ENCODE results near the gene KHDC1L.
A peak's percentile ranks its signal among the peaks of the same experiment; 100 is the strongest.
"Not testable (repeated sequence)": the region's sequence is repeated elsewhere in the genome, so short reads cannot be mapped to it uniquely, and the experiment has no call there.

Gene KHDC1L

GRCh38 chr6:73225396-73225795, at the start of gene KHDC1L:
KHDC1L (minus strand) TSS chr6:73225496; CDS start chr6:73225408, 88 bp downstream.
- DNase-seq = no peak

DNA sequence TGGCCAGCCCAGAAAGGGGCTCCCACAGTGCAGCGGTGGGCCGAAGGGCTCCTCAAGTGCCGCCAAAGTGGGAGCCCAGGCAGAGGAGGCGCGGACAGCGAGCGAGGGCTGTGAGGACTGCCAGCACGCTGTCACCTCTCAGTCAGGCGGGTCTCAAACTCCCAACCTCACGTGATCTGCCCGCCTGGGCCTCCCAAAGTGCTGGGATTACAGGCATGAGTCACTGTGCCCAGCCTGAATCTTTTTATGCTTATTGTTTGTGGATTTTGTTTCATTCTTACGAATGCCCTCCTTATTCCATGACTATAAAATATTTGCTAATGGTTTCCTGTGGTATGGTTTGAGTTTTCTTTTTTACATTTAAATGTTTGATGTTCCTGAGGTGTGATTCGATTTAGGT, 44.0 kb upstream of the KHDC1L start:
- DNase-seq = not testable (repeated sequence)

DNA sequence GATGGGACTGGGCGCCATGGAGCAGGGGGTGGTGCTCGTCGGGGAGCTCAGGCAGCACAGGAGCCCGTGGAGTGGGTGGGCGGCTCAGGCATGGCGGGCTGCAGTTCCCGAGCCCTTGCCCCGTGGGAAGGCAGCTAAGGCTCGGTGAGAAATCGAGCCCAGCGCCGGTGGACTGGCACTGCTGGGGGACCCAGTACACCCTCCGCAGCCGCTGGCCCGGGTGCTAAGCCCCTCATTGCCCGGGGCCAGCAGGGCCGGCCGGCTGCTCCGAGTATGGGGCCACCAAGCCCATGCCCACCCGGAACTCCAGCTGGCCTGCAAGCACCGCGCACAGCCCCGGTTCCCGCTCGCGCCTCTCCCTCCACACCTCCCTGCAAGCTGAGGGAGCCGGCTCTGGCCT, 43.6 kb upstream of the KHDC1L start:
- not testable (repeated sequence) for DNase-seq

- DNase-seq = no peak
Measured at GRCh38 chr6:73264446-73264845, 39.1 kb upstream of the KHDC1L start.

DNA sequence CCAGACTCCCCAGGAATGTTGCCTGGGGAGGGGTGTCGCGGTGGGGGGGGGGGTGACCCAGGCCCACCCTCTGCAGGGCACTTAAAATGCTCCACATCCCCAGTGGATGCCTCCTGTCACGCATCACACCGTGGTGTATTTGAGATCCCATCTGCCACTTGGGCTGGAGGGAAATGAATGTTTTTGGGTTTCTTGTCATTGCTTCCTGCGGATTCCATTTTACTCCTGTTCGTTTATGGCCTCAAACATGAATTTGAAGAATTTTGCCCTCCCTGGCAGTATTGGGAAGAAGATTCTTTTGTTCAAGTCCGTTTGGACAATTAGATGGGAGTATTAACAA, 38.2 kb upstream of the KHDC1L start:
- no peak for DNase-seq

GRCh38 chr6:73262671-73263569, 37.6 kb upstream of the KHDC1L start, which contains the start of gene KHDC1:
KHDC1 (minus strand) TSS chr6:73263196; CDS start chr6:73242517, 20,679 bp downstream.
- DNase-seq = peak; percentile 61

DNA sequence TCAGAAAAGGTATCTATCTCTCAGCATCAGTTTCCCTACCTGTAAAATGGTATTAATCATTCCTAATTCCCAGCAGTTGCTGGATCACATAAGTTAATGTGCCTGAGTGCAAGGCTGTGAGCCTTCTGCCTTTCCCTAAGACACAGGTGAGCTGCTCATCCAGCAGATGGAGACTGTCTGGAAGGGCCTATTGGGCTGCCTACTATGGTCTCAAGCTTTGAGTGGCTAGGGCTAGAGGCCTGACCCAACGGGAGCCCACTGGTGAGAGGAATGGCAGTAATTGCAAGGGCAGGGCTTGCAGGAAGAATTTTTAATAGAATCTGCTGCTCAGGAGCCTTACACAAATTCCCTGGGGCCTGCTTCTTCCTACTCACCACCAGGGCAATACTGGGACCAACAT, 33.4 kb upstream of the KHDC1L start:
- DNase-seq = no peak

- DNase-seq = not testable (repeated sequence)
Measured at GRCh38 chr6:73254323-73254722, 29.0 kb upstream of the KHDC1L start.

DNA sequence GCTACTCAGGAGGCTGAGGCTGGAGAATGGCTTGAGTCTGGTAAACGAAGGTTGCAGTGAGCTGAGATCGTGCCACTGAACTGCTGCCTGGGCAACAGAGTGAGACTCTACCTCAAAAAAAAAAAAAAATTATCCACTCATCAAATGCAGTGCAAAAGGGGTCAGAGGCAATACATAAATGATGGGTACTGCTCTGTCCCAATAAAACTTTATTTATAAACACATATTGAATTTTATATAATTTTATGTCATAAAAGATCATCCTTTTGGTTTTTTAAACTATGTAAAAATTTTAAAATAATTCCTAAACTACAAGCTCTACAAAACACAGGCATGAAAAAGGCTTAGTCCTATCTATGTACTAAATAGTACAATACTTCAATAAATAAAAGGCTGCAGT, 27.4 kb upstream of the KHDC1L start:
- DNase-seq = no peak

DNA sequence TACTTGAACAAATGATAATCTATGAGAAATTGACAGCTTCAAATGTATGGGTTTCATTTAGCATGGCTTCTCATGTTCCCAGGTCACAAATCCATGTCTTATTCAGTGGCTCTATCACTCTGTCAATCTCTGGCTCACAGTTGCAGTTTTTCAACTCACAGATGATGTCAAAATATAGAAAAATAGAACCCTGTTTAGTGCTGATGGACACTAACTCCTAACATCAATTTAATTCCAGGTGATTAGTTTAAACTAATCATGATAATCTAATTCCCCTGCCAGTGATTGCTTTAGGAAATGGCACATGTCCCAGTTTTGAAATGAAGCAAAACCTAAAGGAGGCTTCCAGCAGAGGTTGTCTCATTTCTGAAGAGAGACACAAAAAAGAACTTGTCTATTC, 24.7 kb upstream of the KHDC1L start:
- DNase-seq = no peak

DNA sequence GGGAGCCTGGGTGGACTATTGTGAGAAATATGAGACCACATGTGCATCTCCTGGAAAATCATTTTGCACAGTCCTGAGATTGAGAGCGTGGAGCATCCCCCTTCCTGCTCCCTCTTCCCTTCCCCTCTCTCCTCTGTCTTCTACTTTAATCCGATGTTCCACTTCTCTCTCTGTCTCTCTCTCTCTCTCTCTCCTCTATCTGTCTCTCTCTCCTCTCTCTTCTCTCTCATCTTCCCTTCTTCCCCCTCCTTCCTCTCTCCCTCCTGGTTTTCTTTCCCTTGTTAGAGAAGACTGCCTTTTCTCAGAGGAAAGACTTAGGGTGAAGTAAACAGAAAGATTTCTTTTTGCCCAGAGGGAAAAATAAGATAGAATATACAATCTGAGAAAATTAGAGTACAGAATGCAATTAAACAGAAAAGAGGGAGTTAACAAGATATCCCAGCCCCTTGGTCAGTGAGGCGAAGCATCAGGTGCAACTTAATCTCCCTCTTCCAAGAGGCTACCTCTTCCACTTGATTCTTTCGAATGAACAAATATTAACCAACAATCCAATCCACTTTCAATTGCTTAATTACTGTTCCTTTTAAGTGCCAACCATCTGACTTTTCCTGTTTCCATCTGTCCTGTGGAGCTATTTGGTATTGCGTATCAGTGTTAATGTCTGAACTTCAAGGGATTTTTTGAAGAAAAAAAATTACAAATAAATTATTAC, 23.1 kb upstream of the KHDC1L start:
- no peak for DNase-seq

DNA sequence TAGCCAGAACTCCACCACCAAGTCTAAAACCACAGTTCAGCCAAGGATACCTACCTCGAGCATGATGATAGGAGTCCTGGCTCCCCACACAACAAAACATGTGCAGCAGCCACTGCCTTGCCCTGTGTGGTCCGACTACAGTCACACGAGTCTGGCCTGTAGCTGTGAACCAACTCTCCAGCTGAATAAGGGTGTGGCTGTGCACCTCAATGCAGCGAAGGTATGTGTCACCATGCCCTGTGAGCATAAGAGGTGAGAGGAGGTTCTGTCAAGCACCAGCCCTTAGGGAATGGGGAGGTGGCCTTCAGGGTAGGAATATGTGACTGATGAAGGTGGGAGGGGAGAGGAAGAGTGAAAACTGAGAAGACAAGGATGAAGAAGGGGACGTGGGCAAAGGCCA, 16.7 kb upstream of the KHDC1L start:
- no peak for DNase-seq

DNA sequence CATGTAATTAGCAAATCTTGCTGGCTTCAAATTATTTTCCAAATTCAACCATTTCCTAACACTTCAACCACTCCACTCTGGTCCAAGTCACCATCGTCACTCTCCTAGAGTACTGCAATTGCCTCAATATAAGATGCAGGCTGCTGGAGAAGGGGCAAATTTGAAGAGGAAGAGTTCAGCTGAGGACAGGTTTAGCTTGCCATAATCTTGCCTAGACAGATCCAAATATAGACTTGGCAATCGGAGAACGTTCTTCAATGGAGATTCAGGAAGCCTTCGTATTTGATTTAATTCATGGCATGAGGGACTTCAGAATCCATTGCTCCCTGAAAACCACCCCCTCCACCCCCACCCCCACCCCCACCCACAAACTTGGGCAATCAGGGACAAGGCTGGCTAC, 15.4 kb upstream of the KHDC1L start:
- DNase-seq = no peak

DNA sequence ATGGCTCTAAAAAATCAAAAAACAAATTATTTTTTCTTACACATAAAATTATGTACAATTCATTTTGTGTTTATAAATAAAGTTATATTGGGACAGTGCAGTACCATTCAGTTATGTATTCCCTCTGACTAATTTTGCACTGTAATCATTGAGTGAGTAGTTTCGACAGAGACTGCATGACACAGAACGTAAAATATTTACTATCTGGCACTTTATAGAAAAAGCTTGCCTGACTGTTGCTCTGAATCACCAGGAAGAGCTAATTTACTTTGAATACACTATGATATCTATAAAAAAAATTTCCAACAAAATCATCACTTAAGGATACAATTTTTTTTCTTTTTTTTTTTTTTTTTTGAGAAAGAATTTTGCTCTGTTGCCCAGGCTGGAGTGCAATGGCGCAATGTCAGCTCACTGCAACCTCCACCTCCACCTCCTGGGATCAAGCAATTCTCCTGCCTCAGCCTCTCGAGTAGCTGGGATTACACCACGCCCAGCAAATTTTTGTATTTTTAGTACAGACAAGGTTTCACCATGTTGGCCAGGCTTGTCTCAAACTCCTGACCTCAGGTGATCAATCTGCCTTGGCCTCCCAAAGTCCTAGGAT, 11.0 kb upstream of the KHDC1L start:
- no peak for DNase-seq

DNA sequence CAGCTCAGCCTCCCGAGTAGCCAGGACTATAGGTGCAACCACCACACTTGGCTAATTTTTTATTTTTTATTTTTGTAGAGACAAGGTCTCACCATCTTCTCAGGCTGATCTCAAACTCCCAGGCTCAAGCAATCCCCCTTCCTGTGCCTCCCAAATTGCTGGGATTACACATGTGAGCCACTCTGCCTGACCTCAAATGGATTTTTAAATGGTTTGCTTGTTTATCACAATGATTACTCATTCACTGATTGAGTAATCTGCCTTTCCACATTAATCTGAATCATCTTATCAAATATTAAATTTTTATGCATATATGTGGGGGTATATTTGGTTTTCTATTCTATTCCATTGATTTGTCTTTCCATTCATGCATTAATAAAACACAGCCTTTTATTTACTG, 9.4 kb upstream of the KHDC1L start:
- no peak for DNase-seq

DNA sequence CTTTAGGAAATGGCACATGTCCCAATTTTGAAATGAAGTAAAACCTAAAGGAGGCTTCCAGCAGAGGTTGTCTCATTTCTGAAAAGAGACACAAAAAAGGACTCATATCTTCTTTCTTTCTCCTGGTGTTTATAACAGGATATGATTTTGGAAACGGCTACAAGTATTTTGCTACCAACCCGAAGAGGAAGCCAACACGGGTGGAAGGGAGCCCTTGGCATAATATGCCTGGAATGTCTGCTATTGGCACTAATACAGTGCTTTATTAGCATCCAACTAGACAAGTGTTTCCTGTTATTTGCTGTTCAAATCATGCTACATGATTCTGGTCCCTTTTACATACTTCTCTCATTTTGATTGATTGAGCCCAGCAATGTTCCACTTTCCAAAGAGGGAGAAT, 8.7 kb upstream of the KHDC1L start:
- DNase-seq = not testable (repeated sequence)

DNA sequence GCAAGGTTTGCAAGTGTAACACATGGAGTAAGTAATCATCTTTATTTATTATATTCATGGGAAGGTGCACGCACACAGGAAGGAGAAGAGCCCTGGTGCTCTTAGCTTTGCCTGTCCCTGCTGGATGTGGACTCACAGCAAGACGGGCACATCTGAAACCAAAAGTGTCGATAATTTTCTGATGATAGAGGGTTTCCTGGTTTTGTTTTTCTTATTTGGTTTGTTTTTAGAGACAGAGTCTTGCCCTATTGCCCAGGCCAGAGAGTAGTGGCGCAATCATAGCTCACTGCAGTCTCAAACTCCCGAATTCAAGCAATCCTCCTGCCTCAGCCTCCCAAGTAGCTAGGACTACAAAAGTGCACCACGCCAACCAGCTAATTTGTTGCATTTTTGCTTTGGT, 7.8 kb upstream of the KHDC1L start:
- DNase-seq = no peak

DNA sequence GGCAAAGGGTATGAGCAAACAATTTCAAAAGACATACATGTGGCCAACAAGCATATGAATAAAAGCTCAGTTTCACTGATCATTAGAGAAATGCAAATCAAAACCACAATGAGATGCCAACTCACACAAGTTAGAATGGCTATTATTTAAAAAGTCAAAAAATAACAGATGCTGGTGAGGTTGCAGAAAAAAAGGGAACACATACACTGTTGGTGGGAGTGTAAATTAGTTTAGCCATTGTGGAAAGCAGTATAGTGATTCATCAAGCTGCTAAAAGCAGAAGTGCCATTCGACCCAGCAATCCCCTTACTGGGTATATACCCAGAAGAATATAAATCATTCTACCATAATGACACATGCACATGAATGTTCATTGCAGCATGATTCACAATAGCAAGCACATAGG, 6.7 kb upstream of the KHDC1L start:
- DNase-seq = no peak

- no peak for DNase-seq
Measured at GRCh38 chr6:73227606-73228255, 2.4 kb upstream of the KHDC1L start.

DNA sequence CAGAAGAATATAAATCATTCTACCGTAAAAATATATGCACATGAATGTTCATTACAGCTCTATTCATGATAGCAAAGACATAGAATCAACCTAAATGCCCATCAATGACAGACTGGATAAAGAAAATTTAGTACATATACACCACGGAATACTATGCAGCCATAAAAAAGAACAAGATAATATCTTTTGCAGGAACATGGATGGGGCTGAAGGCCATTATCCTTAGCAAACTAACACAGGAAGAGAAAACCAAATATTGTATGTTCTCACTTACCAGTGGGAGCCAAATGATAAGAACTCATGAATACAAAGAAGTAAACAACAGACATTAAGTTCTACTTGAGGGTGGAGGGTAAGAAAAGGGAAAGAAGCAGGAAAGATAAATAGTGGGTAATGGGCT, 8.4 kb downstream of the KHDC1L start:
- no peak for DNase-seq

DNA sequence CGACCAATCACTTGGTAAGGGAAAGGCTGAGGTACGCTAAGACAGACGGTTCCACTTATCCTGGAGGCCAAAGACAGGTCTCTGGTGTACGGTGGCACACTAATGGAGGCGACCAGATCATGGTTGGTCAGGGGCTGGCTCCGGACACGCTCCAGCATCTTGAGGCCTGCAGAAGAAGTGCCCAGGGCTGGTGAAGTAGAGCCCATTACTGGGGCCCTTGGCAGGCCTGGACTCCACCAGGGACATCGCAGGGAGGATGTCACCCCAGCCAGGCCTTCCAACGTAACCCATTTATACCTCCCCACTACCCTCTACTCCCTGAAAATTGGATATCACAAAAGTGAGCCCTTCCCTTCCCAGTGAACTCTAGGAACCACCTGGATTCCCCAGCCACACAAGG, 16.2 kb downstream of the KHDC1L start:
- DNase-seq = no peak

DNA sequence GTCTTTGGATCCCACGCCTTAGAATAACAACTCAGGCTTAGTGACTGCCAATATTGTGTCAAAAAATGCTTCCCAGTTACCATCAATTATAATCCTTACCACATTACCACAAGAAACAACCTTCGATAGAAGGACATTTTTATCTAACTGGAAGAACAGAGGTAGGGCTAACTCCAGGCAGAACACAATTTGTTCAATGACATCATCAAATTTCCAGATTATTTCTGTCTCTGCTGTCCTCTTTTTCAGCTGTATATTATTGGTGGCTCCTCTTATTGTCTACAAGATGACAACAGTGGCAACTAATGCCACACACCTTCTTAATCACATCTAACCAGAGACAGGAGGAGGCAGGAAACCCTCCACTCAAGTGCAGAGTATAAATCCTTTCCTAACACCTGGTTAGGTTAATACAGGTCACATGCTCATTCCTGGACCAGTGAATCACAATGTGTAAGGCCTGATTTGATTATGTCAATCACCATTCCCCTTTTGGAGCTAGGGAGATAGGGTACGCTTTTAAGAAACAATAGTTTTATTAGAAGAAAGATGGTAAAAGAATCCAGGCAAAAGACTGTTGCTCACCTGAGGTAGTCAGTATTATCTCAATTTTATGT, 18.0 kb downstream of the KHDC1L start:
- DNase-seq = no peak

GRCh38 chr6:73204252-73204651, 21.0 kb downstream of the KHDC1L start:
- DNase-seq = no peak

Data from stimulated activated CD4-positive, alpha-beta T cell treated with anti-CD3 and anti-CD28 coated beads, Interleukin-4, amount 100 ng/mL, for 1 hour (primary cell).